Measurements from ENCODE around the gene ALOX5AP.

ALOX5AP gene

DNA sequence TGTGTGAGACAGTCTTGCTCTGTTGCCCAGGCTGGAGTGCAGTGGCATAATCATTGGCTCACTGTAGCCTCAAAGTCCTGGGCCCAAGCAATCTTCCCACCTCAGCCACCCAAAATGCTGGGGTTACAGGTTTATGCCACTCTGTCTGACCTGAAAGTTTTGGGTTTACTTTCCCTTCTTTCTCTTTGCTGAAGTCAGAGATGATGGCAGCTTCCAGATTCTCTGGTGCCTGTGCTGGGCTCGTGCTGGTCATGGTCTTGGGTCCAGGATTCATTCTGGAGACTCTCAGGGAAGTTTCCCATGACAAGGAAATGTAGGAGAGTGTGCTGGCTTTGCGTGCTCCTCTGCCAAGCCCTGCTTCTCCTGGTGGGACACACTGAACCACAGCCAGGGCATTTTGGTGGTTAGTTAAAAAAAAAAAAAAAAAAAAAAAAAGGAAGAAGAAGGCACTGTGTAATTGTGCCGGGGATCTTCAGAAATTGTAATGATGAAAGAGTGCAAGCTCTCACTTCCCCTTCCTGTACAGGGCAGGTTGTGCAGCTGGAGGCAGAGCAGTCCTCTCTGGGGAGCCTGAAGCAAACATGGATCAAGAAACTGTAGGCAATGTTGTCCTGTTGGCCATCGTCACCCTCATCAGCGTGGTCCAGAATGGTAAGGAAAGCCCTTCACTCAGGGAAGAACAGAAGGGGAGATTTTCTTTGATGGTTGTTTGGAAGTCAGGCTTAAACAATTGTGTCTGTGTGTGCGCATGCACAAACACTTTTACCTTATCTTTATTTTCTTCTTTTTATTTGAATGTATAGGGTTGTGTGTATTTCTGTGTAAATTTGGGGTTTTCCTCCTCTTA lies at the start of gene ALOX5AP:
Gene ALOX5AP (plus strand): TSS at position 519 of the 847 bp plus-strand sequence. CDS start 63 bp downstream, at position 582.
- Mint-ChIP-seq H3K36me3 (ENCODE audit: insufficient read depth) (no peaks in the 10 kb centered on the region), H3K9me3 (no peaks in the 10 kb centered on the region), H3K4me1 (peaks cover 59% of the 10 kb centered on the region), H3K27me3 (no peaks in the 10 kb centered on the region), H3K4me3 (peak within 1 kb of the TSS; percentile 87), H3K27ac (ENCODE audit: low read depth) (peak within 1 kb of the TSS; percentile 82)
- DNase-seq (ENCODE audit: low spot score in 2 of 2) (no peak), ATAC-seq (replicated peaks; ENCODE audit: extremely low read depth, poor library complexity, severe bottlenecking) (peak; percentile 38)

DNA sequence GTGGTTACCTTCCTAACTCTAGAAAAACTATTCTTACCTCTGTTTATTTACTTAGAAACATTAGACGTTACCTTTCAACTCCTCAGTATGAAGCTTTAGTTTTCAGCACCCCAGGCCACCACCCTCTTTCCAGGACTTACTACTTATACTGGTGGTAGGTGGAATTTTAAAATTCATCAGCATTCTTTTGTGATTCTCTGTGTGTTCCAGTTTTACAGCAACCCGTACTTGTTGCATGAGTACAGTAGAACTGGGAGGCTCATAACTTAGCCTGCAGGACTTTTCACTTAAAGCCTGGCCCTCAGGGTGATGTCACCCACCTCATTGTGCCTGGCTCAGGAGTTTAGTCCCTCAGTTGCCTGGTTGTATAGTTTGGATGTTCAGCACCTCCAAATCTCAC lies 49.4 kb upstream of the ALOX5AP start:
- H3K4me3 Mint-ChIP-seq = no peak overlapping the region
- no peak for DNase-seq (ENCODE audit: low spot score in 2 of 2)
- no peak overlapping the region for H3K27ac Mint-ChIP-seq (ENCODE audit: low read depth)
- no peaks in the 10 kb centered on the region for H3K27me3 Mint-ChIP-seq
- H3K9me3 Mint-ChIP-seq = no peaks in the 10 kb centered on the region
- H3K4me1 Mint-ChIP-seq = peaks cover 6% of the 10 kb centered on the region
- no peak for ATAC-seq (replicated peaks; ENCODE audit: extremely low read depth, poor library complexity, severe bottlenecking)
- peaks cover 5% of the 10 kb centered on the region for H3K36me3 Mint-ChIP-seq (ENCODE audit: insufficient read depth)

DNA sequence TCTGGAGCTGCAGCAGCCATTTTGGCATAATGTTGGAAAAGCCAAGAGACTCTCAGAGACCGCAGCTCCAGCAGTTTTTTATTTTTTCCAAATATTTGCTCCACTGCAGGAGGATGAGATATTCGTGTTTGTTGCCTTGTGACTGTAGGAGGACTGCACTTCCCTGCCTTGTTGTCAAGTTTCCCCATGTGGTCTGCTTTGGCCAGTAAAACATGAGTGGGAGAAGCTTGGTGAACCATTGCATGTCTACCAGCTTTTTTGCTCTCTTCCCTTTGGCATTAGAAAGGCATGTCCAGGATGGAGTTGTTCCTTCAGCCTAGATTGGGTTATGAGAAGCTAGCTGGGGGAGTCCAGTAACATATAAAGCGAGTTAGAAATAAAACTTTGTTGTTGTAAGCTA lies 47.7 kb upstream of the ALOX5AP start:
- H3K27ac Mint-ChIP-seq (ENCODE audit: low read depth) = no peak overlapping the region
- ATAC-seq (replicated peaks; ENCODE audit: extremely low read depth, poor library complexity, severe bottlenecking) = no peak
- H3K9me3 Mint-ChIP-seq = no peaks in the 10 kb centered on the region
- no peak overlapping the region for H3K4me3 Mint-ChIP-seq
- H3K27me3 Mint-ChIP-seq = peaks cover under 1% of the 10 kb centered on the region
- H3K4me1 Mint-ChIP-seq = peaks cover 6% of the 10 kb centered on the region
- peaks cover 3% of the 10 kb centered on the region for H3K36me3 Mint-ChIP-seq (ENCODE audit: insufficient read depth)
- no peak for DNase-seq (ENCODE audit: low spot score in 2 of 2)

GRCh38 chr13:30689752-30690151 lies 45.6 kb upstream of the ALOX5AP start:
- Mint-ChIP-seq H3K27me3 (peaks cover 22% of the 10 kb centered on the region), H3K9me3 (no peaks in the 10 kb centered on the region), H3K27ac (ENCODE audit: low read depth) (no peak overlapping the region), H3K4me1 (peaks cover 6% of the 10 kb centered on the region), H3K36me3 (ENCODE audit: insufficient read depth) (peaks cover 3% of the 10 kb centered on the region), H3K4me3 (no peak overlapping the region)
- no peak for DNase-seq (ENCODE audit: low spot score in 2 of 2)
- ATAC-seq (replicated peaks; ENCODE audit: extremely low read depth, poor library complexity, severe bottlenecking) = no peak

DNA sequence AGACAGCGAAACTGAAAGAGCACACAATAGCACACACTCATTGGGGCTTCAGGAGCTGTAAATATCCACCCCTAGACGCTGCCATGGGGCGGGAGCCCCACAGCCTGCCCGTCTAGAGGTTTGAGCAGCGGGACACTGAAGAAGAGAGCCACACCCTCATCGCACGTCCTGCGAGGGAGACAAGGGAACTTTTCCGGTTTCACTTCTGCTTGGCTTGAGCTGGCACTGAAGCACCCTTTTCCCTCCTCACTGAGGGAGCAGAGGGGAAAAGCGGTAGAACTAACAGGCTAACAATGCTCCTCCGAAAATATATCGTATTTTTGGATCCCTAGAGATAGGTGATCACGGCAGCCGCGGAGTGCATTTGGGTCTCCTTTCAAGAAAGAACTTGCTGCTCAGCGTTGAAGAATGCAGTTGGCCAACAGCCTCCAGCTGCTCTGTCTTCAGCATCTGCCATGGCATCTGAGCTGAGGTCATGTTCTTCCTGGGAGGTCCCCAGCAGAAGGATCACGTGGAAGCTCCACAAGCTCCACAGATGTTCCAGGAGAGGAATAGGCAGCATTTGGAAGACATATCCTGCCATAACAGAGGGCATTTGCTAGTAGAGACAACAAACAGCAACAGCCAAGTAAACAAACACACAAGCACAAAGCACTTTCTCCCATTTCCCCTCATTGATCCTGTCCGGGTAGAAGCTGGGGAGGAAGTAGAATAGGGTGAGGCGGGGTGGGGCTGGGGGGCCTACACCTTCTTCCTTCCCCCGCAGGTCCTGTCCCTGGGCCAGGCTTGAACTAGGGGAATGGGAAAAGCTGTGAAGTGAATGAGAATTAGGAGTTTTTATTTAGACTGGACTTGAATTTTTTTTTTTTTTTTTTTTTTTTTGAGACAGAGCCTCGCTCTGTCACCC lies 44.8 kb upstream of the ALOX5AP start:
- Mint-ChIP-seq H3K27ac (ENCODE audit: low read depth) (no peak overlapping the region), H3K4me3 (peak overlapping the region; percentile 62), H3K9me3 (no peaks in the 10 kb centered on the region), H3K4me1 (peaks cover 9% of the 10 kb centered on the region), H3K36me3 (ENCODE audit: insufficient read depth) (peaks cover 3% of the 10 kb centered on the region), H3K27me3 (peaks cover 28% of the 10 kb centered on the region)
- DNase-seq (ENCODE audit: low spot score in 2 of 2) = no peak
- peak; percentile 46 for ATAC-seq (replicated peaks; ENCODE audit: extremely low read depth, poor library complexity, severe bottlenecking)

DNA sequence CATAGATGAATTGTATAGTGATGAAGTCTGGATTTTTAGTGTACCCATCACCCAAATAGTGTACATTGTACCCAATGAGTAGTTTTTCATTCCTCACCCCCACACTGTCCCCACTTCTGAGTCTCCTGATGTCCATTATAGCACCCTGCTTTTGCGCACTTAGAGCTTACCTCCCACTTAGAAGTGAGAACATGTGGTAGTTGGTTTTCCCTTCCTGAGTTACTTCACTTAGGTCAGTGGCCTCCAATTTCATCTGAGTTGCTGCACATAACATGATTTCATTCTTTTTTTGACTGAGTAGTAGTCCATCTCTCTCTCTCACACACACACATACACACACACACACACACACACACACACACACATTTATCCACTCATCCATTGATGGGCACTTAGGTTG lies 43.2 kb upstream of the ALOX5AP start:
- Mint-ChIP-seq H3K9me3 (no peaks in the 10 kb centered on the region), H3K36me3 (ENCODE audit: insufficient read depth) (no peaks in the 10 kb centered on the region), H3K4me1 (peaks cover 20% of the 10 kb centered on the region), H3K27me3 (peaks cover 33% of the 10 kb centered on the region), H3K4me3 (no peak overlapping the region), H3K27ac (ENCODE audit: low read depth) (no peak overlapping the region)
- DNase-seq (ENCODE audit: low spot score in 2 of 2) (no peak), ATAC-seq (replicated peaks; ENCODE audit: extremely low read depth, poor library complexity, severe bottlenecking) (no peak)

DNA sequence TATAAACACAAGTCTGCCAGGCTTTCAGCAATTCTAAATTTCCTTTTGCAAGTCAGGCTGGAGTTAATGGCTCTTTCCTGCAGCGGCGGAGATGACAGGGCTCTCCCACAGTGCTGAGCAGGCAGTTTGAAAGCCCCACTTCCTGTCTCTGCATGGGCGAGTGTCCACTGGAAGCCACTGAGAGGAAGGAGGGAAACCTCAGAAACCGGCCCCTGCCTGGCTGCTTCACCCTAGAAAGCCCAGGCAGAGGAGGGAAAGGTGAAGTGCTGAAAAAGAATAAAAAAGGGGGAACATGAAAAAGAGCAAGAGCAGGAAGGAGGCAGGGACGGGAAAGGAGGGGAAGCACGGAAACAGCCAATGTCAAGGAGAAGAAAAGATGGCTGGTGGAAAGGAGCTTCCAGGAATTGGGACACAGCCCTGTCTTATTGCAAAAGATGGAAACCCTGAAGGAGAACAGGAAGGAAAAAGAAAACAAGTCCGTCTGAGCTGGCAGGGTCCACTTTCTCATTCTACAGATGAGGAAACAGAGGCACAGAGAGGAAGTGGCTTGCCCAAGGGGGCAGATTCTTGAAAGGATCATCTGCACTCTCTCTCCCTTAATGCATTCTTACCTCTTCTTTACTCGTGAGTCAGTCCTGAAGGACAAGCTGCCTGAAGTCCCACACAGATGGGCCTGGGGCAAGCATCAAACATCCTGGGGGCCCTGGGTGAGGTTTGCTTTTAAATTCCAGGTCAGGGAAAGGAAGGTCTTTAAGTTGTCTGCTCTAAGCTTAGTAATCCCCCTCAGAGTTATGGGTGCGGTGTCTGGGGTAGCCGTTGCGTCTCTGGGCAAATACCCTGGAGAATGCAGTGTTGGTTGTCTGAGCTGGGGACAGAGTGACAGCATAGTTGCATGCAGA lies 38.8 kb upstream of the ALOX5AP start:
- ATAC-seq (replicated peaks; ENCODE audit: extremely low read depth, poor library complexity, severe bottlenecking) = no peak

DNA sequence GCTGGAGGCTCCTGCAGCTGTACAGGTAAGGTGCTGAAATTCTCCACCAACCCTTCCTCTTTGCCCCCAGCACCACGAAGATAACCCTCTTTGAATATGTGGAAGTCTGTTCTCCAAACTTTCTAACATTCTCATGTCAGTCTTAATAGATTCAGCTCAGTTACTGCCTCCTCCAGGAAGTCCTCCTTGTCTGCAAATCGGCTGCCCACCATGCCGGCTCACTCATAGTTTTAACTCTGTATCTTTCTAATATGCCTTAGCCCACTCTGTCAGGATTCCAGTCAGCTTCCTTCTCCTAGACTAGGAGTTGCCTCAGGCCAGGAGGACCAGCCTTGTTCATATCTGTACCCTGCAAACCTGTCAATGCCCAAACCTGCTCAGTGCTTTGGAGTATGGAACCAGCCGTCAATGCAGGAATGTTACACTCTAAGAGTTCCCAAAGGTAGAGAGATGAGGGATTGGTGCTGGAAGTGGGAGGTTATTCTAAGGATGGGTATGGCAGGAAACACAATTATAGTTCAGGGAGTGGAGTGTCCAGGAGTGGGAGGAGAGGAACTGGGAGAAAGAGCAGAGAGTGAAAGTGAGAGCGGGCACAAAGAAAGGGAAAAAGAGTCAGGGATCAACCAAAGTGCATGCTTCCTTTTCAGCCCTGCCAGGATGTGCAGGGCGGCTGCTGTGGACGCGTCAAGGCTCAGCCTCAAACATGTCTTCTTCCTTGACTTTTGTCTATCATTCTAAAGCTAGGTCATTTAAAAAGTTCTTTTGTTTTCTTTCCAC lies 38.0 kb upstream of the ALOX5AP start:
- Mint-ChIP-seq H3K4me3 (no peak overlapping the region), H3K27ac (ENCODE audit: low read depth) (no peak overlapping the region), H3K9me3 (no peaks in the 10 kb centered on the region), H3K27me3 (peaks cover 56% of the 10 kb centered on the region), H3K36me3 (ENCODE audit: insufficient read depth) (no peaks in the 10 kb centered on the region), H3K4me1 (peaks cover 28% of the 10 kb centered on the region)
- ATAC-seq (replicated peaks; ENCODE audit: extremely low read depth, poor library complexity, severe bottlenecking) = no peak
- no peak for DNase-seq (ENCODE audit: low spot score in 2 of 2)

More for the DNA sequence above, 38.8 kb upstream of the ALOX5AP start:
- Mint-ChIP-seq H3K4me3 (no peak overlapping the region), H3K4me1 (peaks cover 28% of the 10 kb centered on the region), H3K9me3 (no peaks in the 10 kb centered on the region), H3K27ac (ENCODE audit: low read depth) (no peak overlapping the region), H3K27me3 (peaks cover 56% of the 10 kb centered on the region), H3K36me3 (ENCODE audit: insufficient read depth) (no peaks in the 10 kb centered on the region)
- DNase-seq (ENCODE audit: low spot score in 2 of 2) = no peak

- DNase-seq (ENCODE audit: low spot score in 2 of 2) (no peak), ATAC-seq (replicated peaks; ENCODE audit: extremely low read depth, poor library complexity, severe bottlenecking) (no peak)
- Mint-ChIP-seq H3K27me3 (peaks cover 51% of the 10 kb centered on the region), H3K4me3 (no peak overlapping the region), H3K27ac (ENCODE audit: low read depth) (no peak overlapping the region), H3K9me3 (no peaks in the 10 kb centered on the region), H3K4me1 (peaks cover 28% of the 10 kb centered on the region), H3K36me3 (ENCODE audit: insufficient read depth) (no peaks in the 10 kb centered on the region)
These were observed 37.3 kb upstream of the ALOX5AP start for GRCh38 chr13:30697996-30698401.

- Mint-ChIP-seq H3K9me3 (no peaks in the 10 kb centered on the region), H3K36me3 (ENCODE audit: insufficient read depth) (no peaks in the 10 kb centered on the region), H3K4me1 (peaks cover 28% of the 10 kb centered on the region), H3K27ac (ENCODE audit: low read depth) (no peak overlapping the region), H3K27me3 (peaks cover 46% of the 10 kb centered on the region), H3K4me3 (no peak overlapping the region)
- DNase-seq (ENCODE audit: low spot score in 2 of 2) (no peak), ATAC-seq (replicated peaks; ENCODE audit: extremely low read depth, poor library complexity, severe bottlenecking) (no peak)
These were observed 36.8 kb upstream of the ALOX5AP start for GRCh38 chr13:30698488-30699005.

- DNase-seq (ENCODE audit: low spot score in 2 of 2) = no peak
- no peaks in the 10 kb centered on the region for H3K36me3 Mint-ChIP-seq (ENCODE audit: insufficient read depth)
- H3K4me1 Mint-ChIP-seq = peaks cover 27% of the 10 kb centered on the region
- H3K27me3 Mint-ChIP-seq = peaks cover 28% of the 10 kb centered on the region
- H3K27ac Mint-ChIP-seq (ENCODE audit: low read depth) = peak overlapping the region; percentile 29
- ATAC-seq (replicated peaks; ENCODE audit: extremely low read depth, poor library complexity, severe bottlenecking) = no peak
- no peaks in the 10 kb centered on the region for H3K9me3 Mint-ChIP-seq
- no peak overlapping the region for H3K4me3 Mint-ChIP-seq
These were observed 35.0 kb upstream of the ALOX5AP start for GRCh38 chr13:30700364-30700763.

Measured in central memory CD8-positive, alpha-beta T cell (primary cell).